Panc1 (cell line): Measurements from ENCODE around the gene KCNQ2. TPM values are rescaled to one million over a fixed set of nuclear protein-coding genes. Genes with fewer than 3 reads are reported as not detected.

Source experiments
- ATAC-seq: fragments of 200-7000 bp; cut with Tn5 transposase; 2 replicates; pipeline ENCODE4 v1.9.1; 2020; ENCODE audit warnings: mild to moderate bottlenecking, moderate library complexity
- BruUV-seq: library from RNA; stranded (reverse); fragments of 400-500 nt; replicated peaks from 2 replicates; lab custom pipeline; 2021; lab: Mats Ljungman, UMichigan
- CTCF ChIA-PET: fragments of 300-600 bp; sonication (Branson Sonifier 250); formaldehyde crosslinking; loops from one replicate; lab custom pipeline; 2022; ENCODE audit warnings: antibody characterized with exemption; lab: Charles Lee
- POLR2A ChIA-PET: fragments of 300-600 bp; sonication (Branson Sonifier 250); formaldehyde crosslinking; loops from one replicate; lab custom pipeline; 2022; ENCODE audit warnings: antibody characterized with exemption; lab: Charles Lee
- DNase-seq: peaks from one replicate; pipeline ENCODE4 v3.0.0-alpha.2; 2010; ENCODE audit warnings: low read depth, low spot score
- H3K27ac ChIP-seq: 2 replicates; pipeline ENCODE4 v1.5.1; 2011; ENCODE audit warnings: mild to moderate bottlenecking, low read length, inconsistent platforms
- H3K27me3 ChIP-seq: fragments of 200-500 bp; sonication (Bioruptor generic); 2 replicates; pipeline ENCODE4 v1.6.0; 2014; ENCODE audit warnings: low read length, inconsistent platforms; ENCODE audit not compliant: control insufficient read depth, insufficient read depth
- H3K36me3 ChIP-seq: fragments of 200-500 bp; sonication (Bioruptor generic); 2 replicates; pipeline ENCODE4 v1.5.1; 2014; ENCODE audit warnings: inconsistent platforms, mild to moderate bottlenecking, low read length, moderate library complexity; ENCODE audit not compliant: control insufficient read depth, insufficient read depth
- H3K4me1 ChIP-seq: 2 replicates; pipeline ENCODE4 v1.5.1; 2011; ENCODE audit warnings: inconsistent platforms, mild to moderate bottlenecking, low read length, moderate library complexity; ENCODE audit not compliant: control insufficient read depth, insufficient read depth
- H3K4me3 ChIP-seq, 2 experiments: 2 replicates each; pipeline ENCODE4 v1.5.1; 2011 to 2012; ENCODE audit warnings: low read depth in 2 of 2, low read length in 2 of 2, mild to moderate bottlenecking in 2 of 2, inconsistent platforms in 1 of 2, moderate library complexity in 1 of 2
- H3K9me3 ChIP-seq: fragments of 200-500 bp; sonication (Bioruptor generic); 2 replicates; pipeline ENCODE4 v1.5.1; 2014; ENCODE audit warnings: low read depth, mild to moderate bottlenecking, inconsistent platforms, low read length, moderate library complexity; ENCODE audit not compliant: control insufficient read depth, insufficient read depth
- CTCF ChIP-seq: fragments of 450-650 bp; IDR thresholded peaks from 2 replicates; pipeline ENCODE4 v1.5.1; 2017; ENCODE audit warnings: mild to moderate bottlenecking
- POLR2AphosphoS5 ChIP-seq: IDR thresholded peaks from 2 replicates; pipeline ENCODE4 v1.6.1; 2012; ENCODE audit warnings: mild to moderate bottlenecking, low read depth, low read length, moderate library complexity
- REST ChIP-seq, 2 experiments: IDR thresholded peaks; 2 replicates each; pipeline ENCODE4 v1.6.1; 2011 to 2012; ENCODE audit warnings: low read depth in 2 of 2, control low read depth in 1 of 2, low read length in 1 of 2, mild to moderate bottlenecking in 1 of 2, moderate library complexity in 1 of 2; ENCODE audit not compliant: insufficient read depth in 1 of 2
- SIN3A ChIP-seq: IDR thresholded peaks from 2 replicates; pipeline ENCODE4 v1.6.1; 2012; ENCODE audit warnings: low read depth, mild to moderate bottlenecking, low read length, moderate library complexity, borderline replicate concordance; ENCODE audit not compliant: insufficient read depth
- TCF7L2 ChIP-seq: IDR thresholded peaks from 2 replicates; pipeline ENCODE4 v1.6.1; 2011; ENCODE audit warnings: mild to moderate bottlenecking, low read depth, low read length, inconsistent platforms
- in situ Hi-C: cut with HindIII; loops from 2 replicates; pipeline ENCODE4 v1.10.0; 2016; ENCODE audit warnings: low sequenced_read_pairs, low pct_unique_long_range_greater_than_20kb
- intact Hi-C: fragments of 100-400 bp; cut with micrococcal nuclease; formaldehyde crosslinking; loops from one replicate; pipeline ENCODE4 v1.10.0; 2022; ENCODE audit not compliant: unreplicated experiment
- total RNA-seq: library from RNA; stranded (reverse); gene quantifications from one replicate; pipeline ENCODE4 v1.2.1, GENCODE V29; 2021; ENCODE audit not compliant: unreplicated experiment

The KCNQ2 gene
- total RNA-seq, 1 experiment from 2014 or later = 19.4 TPM

- BruUV-seq = no TSS peak
- no peak for TF ChIP-seq TCF7L2
- no peak for TF ChIP-seq SIN3A
- TF ChIP-seq POLR2AphosphoS5 = no peak
- no peak for TF ChIP-seq CTCF
- no peak for TF ChIP-seq REST (IDR thresholded peaks at IDR 0.05; ENCODE audit: insufficient read depth in 1 of 2, low read depth in 2 of 2, low read length in 1 of 2)
- Histone ChIP-seq H3K4me1 (no peaks in the 10 kb centered on the region), H3K4me3 (no peak overlapping the region), H3K27ac (no peak overlapping the region), H3K9me3 (no peaks in the 10 kb centered on the region), H3K36me3 (no peaks in the 10 kb centered on the region), H3K27me3 (no peaks in the 10 kb centered on the region)
- CTCF ChIA-PET = no interaction called here
- ATAC-seq (no peak), DNase-seq (no peak)
- POLR2A ChIA-PET = no interaction called here
- in situ Hi-C loops = no loop called here
- intact Hi-C loops = no loop called here
Observed at GRCh38 chr20:63421913-63422312, 50.5 kb downstream of the KCNQ2 start.

DNA sequence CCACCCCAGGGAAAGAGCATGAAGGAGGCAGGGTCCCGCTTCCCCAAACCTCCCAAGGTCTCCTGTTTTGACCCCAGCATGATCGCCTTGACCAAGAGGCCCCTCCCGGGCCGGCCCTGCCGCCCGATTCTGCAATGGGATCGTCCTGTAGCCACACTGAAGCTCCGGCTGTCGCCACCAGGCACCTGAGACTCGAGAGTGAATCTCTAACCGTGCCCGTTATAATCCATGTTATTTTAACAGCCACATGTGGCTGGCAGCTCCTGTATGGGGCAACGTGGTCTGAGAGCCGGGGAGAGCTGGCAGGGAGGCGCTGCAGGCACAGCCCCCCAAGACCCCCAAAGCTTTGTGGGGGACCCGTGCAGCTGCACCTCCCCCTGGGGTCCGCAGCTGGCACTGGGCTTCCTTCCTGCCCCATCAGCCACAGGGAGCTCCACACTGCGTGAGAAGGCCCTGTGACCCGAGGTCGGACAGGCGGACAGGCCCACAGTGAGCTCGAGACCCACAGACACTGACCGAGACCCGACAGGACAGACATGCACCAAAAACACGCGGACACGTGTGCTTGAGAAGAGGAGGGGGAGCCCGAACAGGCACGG, 51.3 kb downstream of the KCNQ2 start:
- POLR2A ChIA-PET = no interaction called here
- H3K9me3 ChIP-seq = no peaks in the 10 kb centered on the region
- CTCF ChIA-PET = no interaction called here
- H3K4me1 ChIP-seq = no peaks in the 10 kb centered on the region
- intact Hi-C loops = no loop called here
- TF ChIP-seq SIN3A (no peak), POLR2AphosphoS5 (no peak), CTCF (no peak), TCF7L2 (no peak), REST (IDR thresholded peaks at IDR 0.05; ENCODE audit: insufficient read depth in 1 of 2, low read depth in 2 of 2, low read length in 1 of 2) (no peak)
- no peak overlapping the region for H3K27ac ChIP-seq
- no TSS peak for BruUV-seq
- ATAC-seq = no peak
- no peak overlapping the region for H3K4me3 ChIP-seq
- no peak for DNase-seq
- H3K27me3 ChIP-seq = no peaks in the 10 kb centered on the region
- in situ Hi-C loops = no loop called here
- H3K36me3 ChIP-seq = no peaks in the 10 kb centered on the region
